A549 (cell line): ENCODE measurements around the gene COL26A1. TPM values are rescaled to one million over a fixed set of nuclear protein-coding genes. Genes with fewer than 3 reads are reported as not detected.

Experiments
- ATAC-seq, 2 experiments: fragments of 200-7000 bp in 1 of 2; fragments of >200 bp in 1 of 2; cut with Nextera tagmentation in 1 of 2; cut with Tn5 transposase in 1 of 2; 3 replicates each; pipeline versions ENCODE4 v1.8.0 to v1.9.1; 2018 to 2020; ENCODE audit warnings: mild to moderate bottlenecking in 1 of 2, moderate library complexity in 1 of 2
- CTCF ChIA-PET: fragments of 300-600 bp; sonication (Branson Sonifier 250); formaldehyde crosslinking; extraction: SDS; loops from one replicate; lab custom pipeline; 2021; ENCODE audit warnings: antibody characterized with exemption, inconsistent platforms; lab: Yijun Ruan, JAX
- POLR2A ChIA-PET: fragments of 350-600 bp; formaldehyde crosslinking; extraction: SDS; loops from one replicate; lab custom pipeline; 2021; ENCODE audit warnings: antibody characterized with exemption, inconsistent platforms; lab: Yijun Ruan, JAX
- DNase-seq, 2 experiments: peaks; one replicate each; pipeline versions ENCODE4 v3.0.0 to v3.0.0-alpha.2; 2011 to 2016; ENCODE audit warnings: low read depth in 1 of 2, low spot score in 1 of 2
- FAIRE-seq: peaks from 2 replicates; lab custom pipeline; 2011; peaks lifted over from hg19 to GRCh38; lab: Jason Lieb, UNC
- H3K27ac ChIP-seq, 2 experiments: fragments of >200 bp; sonication (Bioruptor Twin); formaldehyde crosslinking; 3 replicates each; pipeline ENCODE4 v1.5.1; 2016 to 2017
- H3K4me1 ChIP-seq: fragments of >200 bp; sonication (Bioruptor Twin); formaldehyde crosslinking; 3 replicates; pipeline ENCODE4 v1.6.1; 2016
- H3K4me2 ChIP-seq: fragments of >200 bp; sonication (Bioruptor Twin); formaldehyde crosslinking; 3 replicates; pipeline ENCODE4 v1.6.1; 2016
- H3K4me3 ChIP-seq: fragments of >200 bp; sonication (Bioruptor Twin); formaldehyde crosslinking; 3 replicates; pipeline ENCODE4 v1.5.1; 2016
- H3K9me3 ChIP-seq: fragments of >200 bp; sonication (Bioruptor Twin); formaldehyde crosslinking; 3 replicates; pipeline ENCODE4 v1.6.1; 2016
- CTCF ChIP-seq: fragments of >200 bp; sonication (Bioruptor Twin); formaldehyde crosslinking; IDR thresholded peaks from 3 replicates; pipeline ENCODE4 v1.5.1; 2016
- EHF ChIP-seq: fragments of 250-450 bp; sonication (Bioruptor Pico); IDR thresholded peaks from 2 replicates; pipeline ENCODE4 v1.5.0; 2020; ENCODE audit warnings: mild to moderate bottlenecking
- EP300 ChIP-seq, 2 experiments: fragments of >200 bp; sonication (Bioruptor Twin); formaldehyde crosslinking; IDR thresholded peaks; 2 replicates in 1 of 2; 3 replicates in 1 of 2; pipeline ENCODE4 v1.6.1; 2016 to 2017
- ESRRA ChIP-seq: fragments of 150-350 bp; IDR thresholded peaks from 2 replicates; pipeline ENCODE4 v1.6.1; 2014; ENCODE audit warnings: mild to moderate bottlenecking, low read length, borderline replicate concordance
- FOSL2 ChIP-seq, 2 experiments: fragments of 450-650 bp in 1 of 2; fragments of >200 bp in 1 of 2; sonication (Bioruptor Twin) in 1 of 2; formaldehyde crosslinking; IDR thresholded peaks; 2 replicates each; pipeline versions ENCODE4 v1.5.0 to v1.6.1; 2016 to 2020; ENCODE audit warnings: mild to moderate bottlenecking in 1 of 2, moderate library complexity in 1 of 2
- JUNB ChIP-seq: fragments of >200 bp; sonication (Bioruptor Twin); formaldehyde crosslinking; IDR thresholded peaks from 2 replicates; pipeline ENCODE4 v1.6.1; 2016
- MAX ChIP-seq: IDR thresholded peaks from 2 replicates; pipeline ENCODE4 v1.6.1; 2012
- PHF8 ChIP-seq: fragments of 200-600 bp; sonication (generic); IDR thresholded peaks from 2 replicates; pipeline ENCODE4 v1.6.1; 2016; ENCODE audit warnings: low read depth, mild to moderate bottlenecking, antibody characterized with exemption, moderate library complexity, borderline replicate concordance
- POLR2A ChIP-seq: IDR thresholded peaks from 2 replicates; pipeline ENCODE4 v1.6.1; 2012; ENCODE audit warnings: mild to moderate bottlenecking, low read length
- ZNF302 ChIP-seq: fragments of 250-450 bp; sonication (Bioruptor Pico); IDR thresholded peaks from 2 replicates; pipeline ENCODE4 v1.9.0; 2021; ENCODE audit warnings: inconsistent platforms, mild to moderate bottlenecking, moderate library complexity
- WGBS: methylation state at CpG from one replicate; pipeline ENCODE4 v1.1.6; 2017; ENCODE audit errors: missing lambda C conversion rate; 5-methylcytosine and 5-hydroxymethylcytosine counted together
- polyA plus RNA-seq, 4 experiments: library from polyadenylated mRNA; depleted of rRNA in 3 of 4; stranded (reverse); fragments of >200 nt; fragmentation: RNase III in 1 of 4; extraction: RNeasy Plus Mini Kit Qiagen cat#74134 plus additional on column Dnase treatment in 1 of 4; gene quantifications; 2 replicates in 3 of 4; 3 replicates in 1 of 4; pipeline ENCODE4 v1.2.3, GENCODE V29; 2011 to 2017

The COL26A1 gene
- polyA plus RNA-seq, 2 of the 4 experiments (the other 2 are of a cell fraction) = 0.52 to 1.4 TPM

GRCh38 chr7:101553018-101553770, 190.5 kb downstream of the COL26A1 start:
- H3K4me1 ChIP-seq = 0 out of 3 replicates have a peak, but pooled peaks cover 4% of the 10 kb centered on the region
- CTCF ChIA-PET = interaction anchor here (1.2 to 2.2 kb wide), 3 partner anchors 11 to 720 kb away, joined by 3 to 12 read pairs (median 4); no protein-coding TSS in a partner anchor
- DNase-seq (no peak), FAIRE-seq (no peak), ATAC-seq (peak in 1 of 2 experiments; percentile 36; a peak in 3 of 6 replicates)
- H3K27ac ChIP-seq = no peak overlapping the region
- TF ChIP-seq ESRRA (no peak), MAX (no peak), JUNB (no peak), CTCF (no peak), ZNF302 (no peak), PHF8 (no peak), FOSL2 (IDR thresholded peaks at IDR 0.05) (no peak), FOSL2 (CRISPR knock-in tag; IDR thresholded peaks at IDR 0.05) (no peak), EHF (CRISPR knock-in tag) (no peak)
- no peak overlapping the region for H3K4me2 ChIP-seq
- 80% methylated on average over 22 of the region's 23 CpGs for WGBS
- POLR2A ChIA-PET = no interaction called here
- H3K4me3 ChIP-seq = no peak overlapping the region
- no peaks in the 10 kb centered on the region for H3K9me3 ChIP-seq

GRCh38 chr7:101553771-101554445, 191.2 kb downstream of the COL26A1 start:
- no peak overlapping the region for H3K27ac ChIP-seq
- no peak overlapping the region for H3K4me2 ChIP-seq
- no peaks in the 10 kb centered on the region for H3K9me3 ChIP-seq
- DNase-seq (no peak), ATAC-seq (no peak), FAIRE-seq (no peak)
- POLR2A ChIA-PET = no interaction called here
- no peak for TF ChIP-seq CTCF
- 82% methylated on average over 6 of the region's 8 CpGs for WGBS
- CTCF ChIA-PET = interaction anchor here (1.2 to 1.5 kb wide), 2 partner anchors 12 to 719 kb away, joined by 3 to 4 read pairs; no protein-coding TSS in a partner anchor
- no peak overlapping the region for H3K4me3 ChIP-seq
- 0 out of 3 replicates have a peak, but pooled peaks cover 4% of the 10 kb centered on the region for H3K4me1 ChIP-seq

GRCh38 chr7:101554584-101555268, 192.1 kb downstream of the COL26A1 start:
- 65% methylated on average over 6 of the region's 6 CpGs for WGBS
- Histone ChIP-seq H3K4me3 (no peak overlapping the region), H3K4me2 (no peak overlapping the region), H3K27ac (no peak overlapping the region), H3K9me3 (no peaks in the 10 kb centered on the region), H3K4me1 (0 out of 3 replicates have a peak, but pooled peaks cover 4% of the 10 kb centered on the region)
- FAIRE-seq (no peak), ATAC-seq (no peak), DNase-seq (no peak)
- ChIA-PET CTCF (interaction anchor here (0.7 to 1.5 kb wide), 4 partner anchors 11 to 719 kb away, joined by 3 to 7 read pairs (median 4); no protein-coding TSS in a partner anchor), POLR2A (no interaction called here)
- TF ChIP-seq POLR2A (no peak), EP300 (IDR thresholded peaks at IDR 0.05) (no peak)
